ES-I3 (cell line): ENCODE data around the gene ACTL6B.

Experiments used
- H3K36me3 ChIP-seq: 2 replicates; pipeline ENCODE4 v1.6.1; 2013; ENCODE audit warnings: mild to moderate bottlenecking, low read length, control low read depth, moderate library complexity; ENCODE audit not compliant: insufficient read depth
- H3K4me1 ChIP-seq: 2 replicates; pipeline ENCODE4 v1.6.1; 2013; ENCODE audit warnings: mild to moderate bottlenecking, control low read depth, low read length; ENCODE audit not compliant: insufficient read depth
- H3K9ac ChIP-seq: 2 replicates; pipeline ENCODE4 v1.6.1; 2013; ENCODE audit warnings: low read depth, mild to moderate bottlenecking, low read length, moderate library complexity
- H3K9me3 ChIP-seq: 2 replicates; pipeline ENCODE4 v1.6.1; 2013; ENCODE audit warnings: mild to moderate bottlenecking, low read length, moderate library complexity; ENCODE audit not compliant: control insufficient read depth, insufficient read depth

The ACTL6B gene

DNA sequence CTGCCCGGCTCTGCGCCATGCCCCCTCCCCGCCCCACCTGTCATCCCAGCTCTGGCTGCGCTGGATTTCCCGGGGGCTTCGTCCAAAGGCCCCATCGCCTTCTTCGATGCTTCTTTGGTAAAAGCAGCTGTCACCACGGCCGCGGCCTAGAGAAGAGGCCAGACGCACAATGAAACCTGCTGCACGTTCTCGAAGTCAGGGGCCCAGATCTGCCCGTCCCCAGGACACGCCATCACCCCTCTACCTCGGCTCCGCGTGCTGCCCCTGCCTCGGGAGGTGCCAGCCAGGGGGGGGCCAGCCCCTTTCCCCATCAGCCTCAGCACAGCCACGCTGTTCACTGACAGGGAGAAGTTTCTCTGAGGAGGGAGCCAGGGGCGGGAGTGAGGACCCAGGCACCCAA is 31.0 kb upstream of the ACTL6B start:
- Histone ChIP-seq H3K4me1 (peaks cover 14% of the 10 kb centered on the region), H3K9me3 (no peaks in the 10 kb centered on the region), H3K36me3 (peaks cover 12% of the 10 kb centered on the region; the same call in 1 of the 2 replicates), H3K9ac (no peak overlapping the region)

DNA sequence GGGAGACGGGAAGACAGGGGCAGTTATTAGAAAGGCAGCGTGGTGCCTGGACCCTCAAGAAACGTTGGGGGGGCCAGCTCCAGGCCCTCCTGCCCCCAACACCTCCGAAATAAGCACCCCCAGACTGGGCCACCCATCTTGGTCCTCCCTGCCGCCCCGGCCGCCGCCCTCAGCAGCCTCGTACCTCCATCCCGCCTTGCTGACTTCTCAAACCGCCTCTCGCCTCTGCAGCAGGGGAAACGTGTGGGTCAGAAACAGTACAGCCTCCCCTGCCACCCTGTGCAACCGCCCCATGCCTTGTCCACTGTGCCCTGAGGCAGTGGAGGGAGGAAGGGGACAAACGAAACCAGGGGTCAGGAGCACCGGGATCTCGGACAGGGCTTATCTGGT is 30.6 kb upstream of the ACTL6B start:
- H3K9me3 ChIP-seq: no peaks in the 10 kb centered on the region
- peaks cover 14% of the 10 kb centered on the region for H3K4me1 ChIP-seq
- no peak overlapping the region for H3K9ac ChIP-seq
- H3K36me3 ChIP-seq: peaks cover 14% of the 10 kb centered on the region; the same call in 1 of the 2 replicates

DNA sequence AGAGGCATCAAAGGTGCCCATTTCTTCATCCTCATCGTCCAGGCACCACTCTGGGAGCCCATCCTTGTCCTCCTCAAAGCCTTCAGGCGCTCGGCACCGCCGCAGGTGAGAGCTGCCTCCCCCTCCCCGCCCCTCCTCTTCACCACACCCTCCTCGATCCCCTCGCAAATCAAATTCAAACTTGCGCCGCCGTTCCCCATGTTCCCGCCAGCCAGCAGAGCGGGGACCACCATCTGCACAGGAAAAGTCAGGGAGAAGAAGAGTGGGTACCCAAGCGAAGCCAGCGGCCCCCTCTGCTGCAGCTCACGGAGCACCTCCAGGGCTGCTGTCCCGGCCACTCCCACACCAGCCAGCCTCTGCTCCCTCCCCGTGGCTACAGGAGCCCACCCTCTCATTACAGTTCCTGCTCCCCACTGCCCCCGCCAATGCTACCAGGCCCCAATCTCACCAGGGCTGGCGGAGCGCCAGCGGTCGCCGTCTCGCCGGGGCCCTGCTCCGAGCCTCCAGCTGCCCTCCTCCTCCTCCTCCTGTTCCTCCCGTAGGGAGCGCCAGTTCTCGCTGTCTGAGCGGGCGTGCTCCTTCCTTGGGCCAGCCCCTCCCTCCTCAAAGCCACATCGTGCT is 30.1 kb upstream of the ACTL6B start:
- no peak overlapping the region for H3K9ac ChIP-seq
- H3K9me3 ChIP-seq: no peaks in the 10 kb centered on the region
- peaks cover 17% of the 10 kb centered on the region; the same call in 1 of the 2 replicates for H3K36me3 ChIP-seq
- H3K4me1 ChIP-seq: peaks cover 15% of the 10 kb centered on the region; the same call in 1 of the 2 replicates

DNA sequence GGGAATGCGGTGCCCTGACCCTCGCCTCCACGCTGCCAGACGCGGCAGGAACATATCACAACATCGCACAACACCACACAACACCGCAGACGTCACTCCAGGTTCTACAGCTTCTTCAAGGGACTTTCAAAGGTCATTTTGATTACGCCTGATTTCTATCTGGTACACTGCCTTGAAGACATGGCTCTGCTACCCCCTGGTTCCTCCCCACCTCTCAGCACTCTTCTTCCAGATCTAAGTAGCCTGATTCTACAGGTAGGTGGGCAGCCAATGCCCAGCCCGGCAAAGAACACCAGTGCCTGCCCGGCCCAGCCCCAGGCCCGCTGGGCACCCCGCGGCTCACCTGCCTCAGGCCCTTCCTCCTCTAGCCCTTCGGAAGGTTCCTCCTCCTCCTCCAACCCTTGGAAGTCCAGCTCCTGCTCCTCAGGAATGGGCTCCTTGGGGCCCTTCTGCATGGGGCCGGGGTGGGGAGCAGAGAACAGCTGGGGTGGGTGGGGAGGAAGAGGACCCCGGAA is 29.4 kb upstream of the ACTL6B start:
- no peak overlapping the region for H3K9ac ChIP-seq
- no peaks in the 10 kb centered on the region for H3K9me3 ChIP-seq
- peaks cover 13% of the 10 kb centered on the region; the same call in 1 of the 2 replicates for H3K4me1 ChIP-seq
- peaks cover 18% of the 10 kb centered on the region; the same call in 1 of the 2 replicates for H3K36me3 ChIP-seq

DNA sequence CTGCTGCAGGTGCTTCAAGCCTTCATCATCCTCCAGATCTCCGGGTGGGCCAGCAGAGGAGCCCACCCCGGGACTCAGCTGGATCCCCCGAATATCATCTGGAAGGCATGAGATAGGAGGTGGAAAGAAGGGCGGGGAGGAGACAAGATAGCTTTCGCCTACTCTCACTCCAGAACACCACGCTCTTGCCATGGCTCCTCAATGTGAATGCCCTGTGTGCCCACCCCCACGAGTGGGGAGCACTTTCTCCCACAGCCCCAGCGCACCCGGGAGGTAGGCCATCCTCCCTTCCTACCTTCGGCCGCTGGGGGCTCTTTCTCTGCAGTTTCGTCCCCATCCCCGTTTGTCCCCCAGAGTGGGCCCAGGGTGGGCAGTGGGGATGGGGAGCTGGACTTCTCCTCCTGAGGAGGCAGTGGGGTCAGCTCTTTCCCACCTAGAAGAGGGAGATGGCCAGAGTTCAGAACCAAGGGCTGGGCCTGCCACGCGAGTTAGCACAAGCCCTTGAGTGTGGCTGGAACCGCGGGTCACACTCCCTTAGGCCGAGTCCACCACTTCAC is 28.9 kb upstream of the ACTL6B start:
- H3K9ac ChIP-seq: no peak overlapping the region
- peaks cover 16% of the 10 kb centered on the region; the same call in 1 of the 2 replicates for H3K4me1 ChIP-seq
- H3K9me3 ChIP-seq: no peaks in the 10 kb centered on the region
- H3K36me3 ChIP-seq: peaks cover 17% of the 10 kb centered on the region; the same call in 1 of the 2 replicates

DNA sequence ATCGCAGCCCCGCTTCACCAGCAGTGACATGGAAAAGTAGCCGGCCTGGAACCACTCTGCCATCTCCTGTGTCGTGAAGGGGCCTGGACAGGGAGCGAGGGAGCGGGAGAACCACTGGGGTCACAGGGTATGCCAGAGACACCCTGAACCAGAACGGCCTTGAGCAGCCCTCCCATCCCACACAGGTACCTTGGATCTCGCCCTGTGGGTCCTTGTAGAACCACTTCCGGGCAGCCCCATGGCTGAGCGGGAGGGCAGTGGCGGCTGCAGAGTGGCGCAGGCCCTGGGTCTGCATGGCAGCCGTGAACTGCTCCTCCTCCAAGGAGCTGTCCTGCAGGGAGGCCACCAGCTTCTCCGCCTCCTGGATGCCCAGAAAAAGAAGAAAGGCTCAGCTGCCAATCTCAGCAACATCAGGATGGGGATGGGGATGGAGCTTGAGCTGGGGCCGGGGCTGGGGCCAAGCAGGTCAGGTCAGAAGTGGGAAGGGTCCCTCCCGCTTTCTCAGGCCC is 28.3 kb upstream of the ACTL6B start:
- Histone ChIP-seq H3K36me3 (peaks cover 14% of the 10 kb centered on the region; the same call in 1 of the 2 replicates), H3K9me3 (no peaks in the 10 kb centered on the region), H3K4me1 (peaks cover 17% of the 10 kb centered on the region; the same call in 1 of the 2 replicates), H3K9ac (no peak overlapping the region)

DNA sequence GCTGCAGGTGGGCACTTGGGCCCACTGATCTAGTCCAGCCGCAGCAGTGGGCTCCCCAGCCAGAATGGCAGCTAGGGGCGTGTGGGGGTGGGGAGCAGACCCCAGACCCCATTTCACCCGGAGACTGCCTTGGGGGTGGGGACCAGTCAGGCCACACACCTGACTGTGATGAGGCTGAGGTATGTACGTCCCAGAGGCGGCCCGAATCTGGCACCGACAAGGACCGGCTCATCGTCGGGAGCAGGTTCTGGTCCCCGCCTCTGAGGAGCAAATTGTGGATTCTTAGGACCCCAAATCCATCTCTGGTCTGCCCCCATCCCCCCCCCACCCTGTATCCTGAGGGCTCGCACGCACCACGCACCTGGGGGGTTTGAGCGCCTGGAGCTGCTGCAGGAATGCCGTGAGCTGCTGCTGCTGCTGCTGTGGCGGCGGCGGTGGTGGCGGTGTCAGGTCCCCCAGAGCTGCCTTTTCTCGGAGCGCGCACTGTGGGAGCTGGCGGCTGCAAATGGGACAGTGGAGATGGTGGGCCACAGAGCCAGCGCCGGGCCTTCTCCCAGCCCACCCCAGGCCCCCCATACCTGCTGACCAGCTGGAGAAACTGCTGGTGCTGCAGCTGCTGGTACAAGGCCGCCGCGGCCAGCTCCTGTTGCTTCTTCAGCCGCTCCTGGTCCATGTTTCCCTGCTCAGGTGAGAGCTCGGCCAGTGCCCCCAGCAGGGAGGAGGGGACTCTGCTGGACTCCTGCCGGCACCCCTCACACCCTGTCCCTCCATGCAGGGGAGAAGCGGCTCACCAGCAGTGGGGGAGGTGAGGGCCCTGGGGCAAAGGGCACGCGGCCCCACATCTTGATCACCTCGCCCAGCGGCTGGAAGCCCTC is 27.6 kb upstream of the ACTL6B start:
- Histone ChIP-seq H3K36me3 (peaks cover 14% of the 10 kb centered on the region; the same call in 1 of the 2 replicates), H3K4me1 (peaks cover 17% of the 10 kb centered on the region; the same call in 1 of the 2 replicates), H3K9me3 (no peaks in the 10 kb centered on the region), H3K9ac (no peak overlapping the region)

DNA sequence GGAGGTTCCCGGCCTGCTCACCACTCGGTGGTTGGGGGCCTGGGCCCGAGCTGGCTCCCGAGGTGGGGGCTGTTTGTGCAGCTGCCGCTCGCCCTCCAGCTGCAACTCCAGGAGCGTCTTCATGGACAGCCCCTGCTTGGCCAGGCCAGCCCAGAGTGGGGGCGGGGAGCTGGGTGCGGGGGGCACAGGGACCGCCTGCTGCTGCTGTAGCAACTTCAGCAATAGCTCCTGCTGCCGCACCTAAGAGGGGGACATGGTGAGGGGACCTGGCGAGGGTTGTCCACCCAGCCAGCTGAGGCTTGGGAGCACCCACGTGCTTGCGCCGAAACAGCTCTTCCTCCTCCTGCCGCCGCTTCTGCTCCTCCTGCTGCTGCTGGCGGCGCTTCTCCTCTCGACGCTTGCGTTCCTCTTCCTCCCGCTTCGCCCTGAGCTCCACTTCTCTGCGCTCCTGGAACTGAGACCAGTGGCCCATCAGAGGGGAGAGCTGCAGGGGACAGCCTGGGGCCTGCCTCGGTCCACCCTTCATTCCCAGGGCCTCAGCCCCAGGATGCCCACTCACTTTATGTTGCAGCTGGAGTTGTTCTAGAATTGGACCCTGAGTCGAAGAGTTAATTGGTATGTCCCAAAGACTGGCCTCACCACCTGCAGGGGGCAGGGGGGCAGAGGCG is 26.9 kb upstream of the ACTL6B start:
- H3K4me1 ChIP-seq: peaks cover 17% of the 10 kb centered on the region; the same call in 1 of the 2 replicates
- peaks cover 14% of the 10 kb centered on the region; the same call in 1 of the 2 replicates for H3K36me3 ChIP-seq
- H3K9me3 ChIP-seq: no peaks in the 10 kb centered on the region
- no peak overlapping the region for H3K9ac ChIP-seq

DNA sequence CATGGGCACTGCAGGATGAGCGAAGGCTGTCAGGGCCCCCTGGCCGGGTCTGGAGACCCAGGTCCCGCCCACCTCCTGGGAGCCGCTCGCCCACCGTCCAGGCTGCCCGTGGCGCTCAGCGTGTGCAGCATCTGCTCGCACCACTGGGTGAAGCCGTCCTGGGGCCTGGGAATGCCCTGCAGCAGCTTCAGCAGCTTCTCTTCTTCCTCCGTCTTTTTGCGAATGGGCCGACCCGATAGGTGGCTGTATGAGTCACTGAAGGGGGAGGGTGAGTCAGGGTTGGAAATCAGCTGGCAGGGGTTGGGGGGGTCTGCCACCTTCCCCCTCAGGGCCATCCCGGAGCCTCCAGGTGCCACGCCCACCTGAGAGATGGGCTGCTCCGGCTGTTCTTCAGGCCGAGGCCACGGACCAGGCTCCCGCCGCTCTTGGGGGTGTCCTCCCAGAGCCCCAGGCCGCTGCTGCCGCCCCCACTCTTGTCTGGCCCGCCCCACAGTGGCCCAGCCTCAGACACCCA is 26.0 kb upstream of the ACTL6B start:
- peaks cover 14% of the 10 kb centered on the region; the same call in 1 of the 2 replicates for H3K36me3 ChIP-seq
- H3K9ac ChIP-seq: no peak overlapping the region
- peaks cover 17% of the 10 kb centered on the region; the same call in 1 of the 2 replicates for H3K4me1 ChIP-seq
- no peaks in the 10 kb centered on the region for H3K9me3 ChIP-seq

DNA sequence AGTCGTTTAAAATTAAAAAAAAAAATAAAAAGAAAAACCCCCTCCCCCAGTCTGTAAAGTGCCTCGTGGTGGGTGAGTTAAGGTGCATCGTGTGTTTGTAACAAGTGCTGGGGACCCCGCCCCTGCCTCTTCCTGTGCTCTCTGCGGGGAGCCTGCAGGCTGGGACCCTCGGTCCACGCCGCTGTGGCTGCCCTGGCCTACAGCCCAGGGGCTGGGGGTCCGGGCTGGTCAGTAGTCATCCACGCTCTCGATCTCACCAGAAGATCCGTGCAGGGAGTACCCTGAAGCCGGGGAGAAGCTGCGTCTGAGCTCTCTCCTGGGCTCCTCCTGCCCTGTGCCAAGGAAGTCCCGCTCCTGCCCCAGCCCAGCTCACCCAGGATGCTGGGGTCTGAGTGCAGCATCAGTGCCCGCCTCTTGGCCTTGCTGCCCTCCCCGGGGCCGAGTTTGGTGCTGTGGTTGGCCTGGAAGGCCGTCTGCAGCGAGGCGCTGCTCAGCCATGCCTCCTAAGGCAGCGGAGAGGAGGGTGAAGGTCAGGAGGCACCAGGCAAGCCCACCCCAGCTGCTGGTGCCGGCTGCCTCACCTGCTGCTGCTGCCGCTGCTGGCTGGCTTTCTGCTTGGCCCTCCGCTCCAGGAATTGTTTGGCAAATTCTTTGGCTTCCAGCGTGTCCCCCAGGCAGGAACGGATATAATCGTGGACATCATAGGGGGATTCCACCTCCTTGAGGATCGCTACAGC is 25.4 kb upstream of the ACTL6B start:
- H3K9me3 ChIP-seq: no peaks in the 10 kb centered on the region
- H3K36me3 ChIP-seq: peaks cover 14% of the 10 kb centered on the region; the same call in 1 of the 2 replicates
- no peak overlapping the region for H3K9ac ChIP-seq
- H3K4me1 ChIP-seq: peaks cover 17% of the 10 kb centered on the region; the same call in 1 of the 2 replicates

DNA sequence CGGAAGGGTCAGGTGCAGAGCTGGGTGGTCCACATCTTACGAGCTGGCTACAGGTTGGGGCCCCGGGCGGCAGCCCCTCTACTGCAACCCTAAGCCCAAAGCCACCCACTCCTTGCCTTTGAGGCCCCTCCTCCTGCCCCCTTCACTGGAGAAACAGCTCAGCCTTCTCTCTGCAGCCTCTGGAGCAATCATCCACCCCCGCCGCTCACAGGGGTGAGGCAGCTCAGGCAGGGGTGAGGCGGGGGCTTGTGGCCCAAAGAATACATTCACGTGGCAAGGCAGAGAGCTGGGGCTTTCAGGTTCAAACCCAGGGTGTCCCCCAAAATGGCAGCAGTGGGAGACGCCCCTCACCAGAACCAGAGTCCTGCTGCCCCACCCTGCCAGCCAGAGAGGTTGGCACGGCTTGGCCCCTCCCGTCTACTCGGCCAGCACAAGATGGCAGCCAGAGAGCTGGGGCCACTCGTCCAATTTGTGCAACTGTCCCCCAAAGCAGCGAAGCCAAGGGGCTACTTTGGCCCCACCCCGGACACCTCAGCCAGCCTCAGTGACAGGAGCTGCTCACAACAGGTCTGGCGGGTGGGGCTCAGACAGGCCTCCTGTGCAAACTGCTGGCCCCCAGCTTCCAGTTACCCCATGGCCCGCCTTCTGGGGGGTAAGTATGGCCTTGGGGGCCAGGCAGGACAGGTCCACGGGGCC is 24.5 kb upstream of the ACTL6B start:
- Histone ChIP-seq H3K36me3 (peaks cover 14% of the 10 kb centered on the region; the same call in 1 of the 2 replicates), H3K4me1 (peaks cover 17% of the 10 kb centered on the region; the same call in 1 of the 2 replicates), H3K9ac (no peak overlapping the region), H3K9me3 (no peaks in the 10 kb centered on the region)

DNA sequence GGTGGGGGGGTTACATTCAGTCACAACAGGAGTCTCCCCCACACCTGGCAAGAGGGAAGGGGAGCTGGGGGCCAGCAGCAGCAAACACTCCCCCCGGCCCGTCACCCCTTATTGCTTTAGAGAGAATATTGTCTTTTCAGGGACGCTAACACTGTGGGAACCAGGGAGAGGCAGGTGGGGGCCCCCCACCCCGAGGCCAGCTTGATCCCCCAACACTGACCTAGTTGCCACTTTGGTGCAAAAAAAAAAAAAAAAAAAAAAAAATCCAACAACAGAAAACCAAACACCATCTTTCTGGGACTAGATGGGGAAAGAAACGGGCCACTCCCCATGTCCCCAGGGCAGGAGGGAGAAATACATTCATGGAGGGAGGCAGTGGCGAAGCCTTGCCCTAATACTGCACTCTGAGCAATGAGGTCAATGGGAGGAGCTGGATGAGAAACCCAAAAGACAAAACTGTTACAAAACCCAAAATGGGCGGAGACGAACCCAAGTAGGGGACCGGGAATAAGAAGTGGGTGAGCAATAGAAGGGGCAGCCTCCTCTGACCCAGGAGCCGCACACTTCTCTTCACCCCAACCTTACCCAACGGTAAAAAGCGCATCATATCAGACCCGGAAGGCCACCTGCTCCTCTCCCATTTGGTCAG is 23.8 kb upstream of the ACTL6B start:
- H3K9me3 ChIP-seq: no peaks in the 10 kb centered on the region
- H3K4me1 ChIP-seq: peaks cover 17% of the 10 kb centered on the region; the same call in 1 of the 2 replicates
- H3K9ac ChIP-seq: no peak overlapping the region
- H3K36me3 ChIP-seq: peaks cover 7% of the 10 kb centered on the region; the same call in 1 of the 2 replicates
